GM12801 (cell line): ENCODE data around the gene ZFP36L2.

Source experiments
- CTCF ChIP-seq: IDR thresholded peaks from one replicate; pipeline ENCODE4 v1.5.1; 2011; ENCODE audit warnings: control low read depth; ENCODE audit not compliant: insufficient read length; ENCODE audit errors: extremely low read depth

ZFP36L2 gene

GRCh38 chr2:43268066-43268953 lies 41.9 kb upstream of the ZFP36L2 start:
- TF ChIP-seq CTCF: no peak

- TF ChIP-seq CTCF: no peak
Measured at GRCh38 chr2:43267381-43267780, 41.0 kb upstream of the ZFP36L2 start.

- TF ChIP-seq CTCF: no peak
Measured at GRCh38 chr2:43266711-43267111, 40.3 kb upstream of the ZFP36L2 start.

GRCh38 chr2:43265421-43265820 lies 39.0 kb upstream of the ZFP36L2 start:
- TF ChIP-seq CTCF: no peak

- TF ChIP-seq CTCF: no peak
Measured at GRCh38 chr2:43265001-43265400, 38.6 kb upstream of the ZFP36L2 start.

- TF ChIP-seq CTCF: no peak
Measured at GRCh38 chr2:43262951-43263350, 36.5 kb upstream of the ZFP36L2 start.

GRCh38 chr2:43262239-43262638 lies 35.8 kb upstream of the ZFP36L2 start:
- TF ChIP-seq CTCF: no peak
